Endothelial cell (in vitro differentiated cells): ENCODE results near the gene PINLYP. TPM values are rescaled to one million over a fixed set of nuclear protein-coding genes. Genes with fewer than 3 reads are reported as not detected.
A peak's percentile ranks its signal among the peaks of the same experiment; 100 is the strongest.

Experiments used
- DNase-seq: peaks from one replicate; pipeline ENCODE4 v3.0.0; 2021; ENCODE audit warnings: low spot score
- H3K27ac Mint-ChIP-seq: one replicate; pipeline ENCODE4 v1.8.0; 2021; ENCODE audit warnings: mixed read lengths, inconsistent platforms; ENCODE audit not compliant: unreplicated experiment
- H3K27me3 Mint-ChIP-seq: one replicate; pipeline ENCODE4 v1.8.0; 2021; ENCODE audit warnings: mild to moderate bottlenecking, moderate library complexity, mixed read lengths, inconsistent platforms; ENCODE audit not compliant: unreplicated experiment
- H3K36me3 Mint-ChIP-seq: one replicate; pipeline ENCODE4 v1.8.0; 2021; ENCODE audit warnings: mild to moderate bottlenecking, low read depth, mixed read lengths, inconsistent platforms; ENCODE audit not compliant: unreplicated experiment
- H3K4me1 Mint-ChIP-seq: one replicate; pipeline ENCODE4 v1.8.0; 2021; ENCODE audit warnings: mild to moderate bottlenecking, mixed read lengths, inconsistent platforms; ENCODE audit not compliant: unreplicated experiment
- H3K4me3 Mint-ChIP-seq: one replicate; pipeline ENCODE4 v1.8.0; 2021; ENCODE audit warnings: mild to moderate bottlenecking, mixed read lengths, inconsistent platforms; ENCODE audit not compliant: unreplicated experiment
- H3K9me3 Mint-ChIP-seq: one replicate; pipeline ENCODE4 v1.8.0; 2021; ENCODE audit warnings: mixed read lengths, inconsistent platforms; ENCODE audit not compliant: unreplicated experiment
- total RNA-seq: library from RNA; stranded (reverse); fragmentation: NEBNext Ultra II Directional; extraction: Animal tissue kit (Norgen Biotek cat#: 25700); gene quantifications from one replicate; pipeline ENCODE4 v1.2.1, GENCODE V29; 2021; ENCODE audit not compliant: unreplicated experiment
- TF ChIP-seq, protein P1 (sequence below): fragments of 200-600 bp; sonication (generic); IDR thresholded peaks from one replicate; pipeline ENCODE4 v1.5.0; 2021; ENCODE audit warnings: antibody characterized with exemption; ENCODE audit not compliant: unreplicated experiment

Gene PINLYP
- total RNA-seq, 1 donor from 2014 or later, result 3.4 TPM

DNA sequence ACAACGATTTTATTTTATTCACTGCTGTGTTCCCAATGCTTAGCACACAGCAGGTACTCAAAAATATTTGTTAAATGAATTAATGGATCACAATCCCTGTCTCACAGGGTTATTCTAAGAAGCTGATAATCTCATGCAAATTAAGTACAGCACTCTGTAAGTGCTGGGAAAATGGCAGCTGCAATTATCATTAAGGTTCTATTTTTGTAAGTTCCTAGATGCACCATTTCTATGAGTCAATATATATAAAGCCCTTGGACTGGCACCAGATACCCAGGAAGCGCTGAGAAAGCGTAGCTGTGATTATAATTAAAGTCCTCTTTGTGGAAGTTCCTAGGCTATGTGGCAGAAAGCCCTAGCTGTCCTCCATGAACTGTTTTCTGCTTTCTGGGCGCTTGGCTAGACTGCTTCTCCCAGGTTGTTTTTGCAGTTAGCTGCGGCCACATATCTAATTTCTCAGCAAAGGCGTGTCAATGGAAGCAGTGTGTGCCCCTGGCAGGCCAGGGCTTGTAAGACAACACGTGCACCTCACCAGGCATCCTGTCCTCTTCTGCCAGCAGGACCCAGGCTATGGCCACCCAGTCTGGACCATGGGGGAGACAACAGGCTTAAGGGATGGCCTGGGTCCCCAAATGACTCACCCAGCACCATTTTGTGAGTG is 31.1 kb downstream of the PINLYP start:
- Mint-ChIP-seq H3K27me3 (peaks cover 7% of the 10 kb centered on the region), H3K27ac (no peak overlapping the region), H3K36me3 (peaks cover 27% of the 10 kb centered on the region), H3K4me3 (peak overlapping the region; percentile 47), H3K9me3 (no peaks in the 10 kb centered on the region), H3K4me1 (peaks cover 22% of the 10 kb centered on the region)
- TF ChIP-seq, protein P1, sequence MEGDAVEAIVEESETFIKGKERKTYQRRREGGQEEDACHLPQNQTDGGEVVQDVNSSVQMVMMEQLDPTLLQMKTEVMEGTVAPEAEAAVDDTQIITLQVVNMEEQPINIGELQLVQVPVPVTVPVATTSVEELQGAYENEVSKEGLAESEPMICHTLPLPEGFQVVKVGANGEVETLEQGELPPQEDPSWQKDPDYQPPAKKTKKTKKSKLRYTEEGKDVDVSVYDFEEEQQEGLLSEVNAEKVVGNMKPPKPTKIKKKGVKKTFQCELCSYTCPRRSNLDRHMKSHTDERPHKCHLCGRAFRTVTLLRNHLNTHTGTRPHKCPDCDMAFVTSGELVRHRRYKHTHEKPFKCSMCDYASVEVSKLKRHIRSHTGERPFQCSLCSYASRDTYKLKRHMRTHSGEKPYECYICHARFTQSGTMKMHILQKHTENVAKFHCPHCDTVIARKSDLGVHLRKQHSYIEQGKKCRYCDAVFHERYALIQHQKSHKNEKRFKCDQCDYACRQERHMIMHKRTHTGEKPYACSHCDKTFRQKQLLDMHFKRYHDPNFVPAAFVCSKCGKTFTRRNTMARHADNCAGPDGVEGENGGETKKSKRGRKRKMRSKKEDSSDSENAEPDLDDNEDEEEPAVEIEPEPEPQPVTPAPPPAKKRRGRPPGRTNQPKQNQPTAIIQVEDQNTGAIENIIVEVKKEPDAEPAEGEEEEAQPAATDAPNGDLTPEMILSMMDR, result no peak
- no peak for DNase-seq

DNA sequence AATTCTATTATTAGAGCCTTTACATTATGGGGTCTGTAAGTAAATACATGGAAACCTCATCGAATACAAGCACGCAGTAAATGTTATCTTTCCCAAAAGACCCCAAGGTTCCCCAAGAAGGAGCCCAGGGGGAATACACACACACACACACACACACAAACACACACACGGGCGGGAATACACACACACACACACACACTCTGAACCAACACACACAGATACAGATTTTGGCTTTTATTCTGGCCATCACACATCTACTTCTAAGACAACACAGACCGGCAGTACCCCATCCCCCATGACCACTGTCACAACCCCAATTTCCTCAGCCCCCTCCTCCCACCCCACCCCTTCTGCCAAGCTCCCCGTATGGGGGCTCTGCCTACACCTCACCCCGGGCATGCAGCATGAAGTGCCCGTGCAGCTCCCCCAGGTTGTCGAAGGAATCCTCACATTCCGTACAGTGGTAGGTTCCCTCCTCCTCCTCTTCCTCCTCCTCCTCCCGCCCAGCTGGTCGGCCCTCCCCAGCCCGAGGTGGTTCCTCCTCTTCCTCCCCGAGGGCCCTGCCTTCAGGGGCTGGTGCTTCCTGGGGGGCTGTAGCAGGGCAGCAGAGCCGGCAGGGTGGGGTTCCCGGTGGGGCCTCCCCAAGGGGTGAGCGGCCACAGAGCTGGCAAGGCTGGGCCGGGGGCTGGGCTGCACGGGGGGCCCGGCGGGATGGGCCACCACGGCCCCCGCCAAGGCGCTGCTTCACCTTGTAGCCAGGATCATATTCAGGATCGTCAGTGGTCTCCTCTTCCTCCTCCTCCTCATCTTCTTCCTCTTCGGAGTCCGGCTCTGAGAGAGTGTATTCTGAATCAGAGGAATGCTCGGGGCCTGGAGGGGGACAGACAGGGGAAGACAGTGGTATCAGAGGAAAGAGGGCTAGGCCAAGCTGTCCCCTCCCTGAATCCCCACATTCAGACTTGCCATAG is 31.9 kb downstream of the PINLYP start:
- Mint-ChIP-seq H3K4me3 (peak overlapping the region; percentile 85), H3K36me3 (peaks cover 35% of the 10 kb centered on the region), H3K27me3 (peaks cover 7% of the 10 kb centered on the region), H3K27ac (no peak overlapping the region), H3K4me1 (peaks cover 27% of the 10 kb centered on the region), H3K9me3 (no peaks in the 10 kb centered on the region)
- TF ChIP-seq, protein P1, result no peak
- no peak for DNase-seq

DNA sequence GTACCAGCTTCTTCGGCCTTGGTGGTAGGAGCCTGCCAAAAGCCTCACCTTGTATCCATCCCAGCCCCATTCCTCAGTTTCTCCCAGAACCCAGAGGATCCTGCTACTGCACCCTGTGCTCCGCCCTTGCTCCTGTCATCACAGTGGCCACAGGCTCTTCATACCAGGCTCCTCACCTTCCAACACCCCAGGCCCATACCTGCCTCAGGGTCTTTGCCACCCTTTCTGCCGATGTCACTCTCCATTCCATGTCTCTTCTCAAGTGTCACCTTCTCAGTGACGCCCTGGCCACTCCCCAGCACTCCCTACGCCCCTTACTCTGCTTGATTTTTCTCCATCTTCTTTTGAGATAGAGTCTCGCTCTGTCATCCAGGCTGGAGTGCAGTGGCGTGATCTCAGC is 34.3 kb downstream of the PINLYP start:
- no peaks in the 10 kb centered on the region for H3K9me3 Mint-ChIP-seq
- peak overlapping the region; percentile 42 for H3K27ac Mint-ChIP-seq
- H3K36me3 Mint-ChIP-seq, result peaks cover 54% of the 10 kb centered on the region
- TF ChIP-seq, protein P1, result no peak
- peaks cover 5% of the 10 kb centered on the region for H3K27me3 Mint-ChIP-seq
- H3K4me3 Mint-ChIP-seq, result no peak overlapping the region
- DNase-seq, result no peak
- H3K4me1 Mint-ChIP-seq, result peaks cover 27% of the 10 kb centered on the region

DNA sequence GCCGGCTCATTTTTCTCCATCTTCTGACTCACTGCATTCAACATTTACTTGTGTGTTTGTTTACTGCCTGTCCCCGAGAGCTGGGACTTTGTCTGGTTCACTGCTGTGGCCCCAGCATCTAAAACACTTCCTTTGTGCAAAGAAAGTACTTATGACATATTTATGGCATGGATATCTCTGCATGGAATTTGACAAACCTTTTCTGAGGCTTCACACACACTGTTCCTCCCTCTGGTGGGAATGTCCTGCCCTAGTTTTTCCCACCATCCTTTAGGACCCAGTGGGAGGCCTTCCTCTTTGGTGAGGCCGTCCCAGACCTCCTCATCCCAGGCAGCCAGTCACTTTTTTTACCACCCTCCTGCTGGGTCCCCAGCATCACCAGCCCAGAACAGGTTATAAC is 34.9 kb downstream of the PINLYP start:
- peaks cover 28% of the 10 kb centered on the region for H3K4me1 Mint-ChIP-seq
- peak overlapping the region; percentile 90 for H3K27ac Mint-ChIP-seq
- peaks cover 5% of the 10 kb centered on the region for H3K27me3 Mint-ChIP-seq
- DNase-seq, result no peak
- TF ChIP-seq, protein P1, result no peak
- H3K9me3 Mint-ChIP-seq, result no peaks in the 10 kb centered on the region
- H3K36me3 Mint-ChIP-seq, result peaks cover 53% of the 10 kb centered on the region
- H3K4me3 Mint-ChIP-seq, result peak overlapping the region; percentile 65

DNA sequence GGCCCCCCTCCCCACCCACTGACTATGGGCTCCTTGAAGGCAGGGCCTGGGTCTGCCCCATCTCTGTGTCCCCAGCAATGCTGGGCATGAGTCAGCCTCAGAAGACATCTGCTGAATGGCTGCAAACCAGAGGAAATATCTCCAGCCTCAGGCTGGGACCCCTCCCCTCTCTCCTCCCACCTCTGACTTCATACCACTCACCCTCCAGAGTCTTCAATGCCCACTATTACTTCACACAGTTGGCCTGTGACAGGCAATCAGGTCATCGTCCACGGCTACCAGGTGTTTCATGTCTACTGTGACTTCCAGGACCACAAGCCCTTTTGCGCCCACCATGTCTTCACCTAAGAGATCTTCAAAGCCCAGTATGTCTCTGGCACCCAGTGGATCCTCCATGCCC is 36.2 kb downstream of the PINLYP start, which contains the start of gene SRRM5:
Gene SRRM5 (plus strand): TSS at position 301 of the 400 bp plus-strand sequence. CDS start 34 bp downstream, at position 335.
- Mint-ChIP-seq H3K9me3 (no peaks in the 10 kb centered on the region), H3K4me3 (peak within 1 kb of the TSS; percentile 72), H3K27me3 (peaks cover 5% of the 10 kb centered on the region), H3K36me3 (peaks cover 48% of the 10 kb centered on the region), H3K4me1 (peaks cover 34% of the 10 kb centered on the region), H3K27ac (peak within 1 kb of the TSS; percentile 90)
- no peak for DNase-seq
- TF ChIP-seq, protein P1, result no peak
